DOHH2 (cell line): ENCODE data around the gene HKDC1.

Experiments
- H3F3A ChIP-seq: fragments of 200-600 bp; sonication (generic), shearing (Covaris generic); 2 replicates; pipeline ENCODE4 v1.6.0; 2016; ENCODE audit warnings: antibody characterized with exemption, mild to moderate bottlenecking; ENCODE audit not compliant: control insufficient read depth, insufficient read depth
- H3K27ac ChIP-seq: fragments of 200-600 bp; sonication (generic); 2 replicates; pipeline ENCODE4 v1.5.1; 2014; ENCODE audit warnings: low read depth, mild to moderate bottlenecking, low read length, moderate library complexity
- H3K27me3 ChIP-seq: fragments of 200-600 bp; sonication (generic); 2 replicates; pipeline ENCODE4 v1.6.1; 2014; ENCODE audit warnings: mild to moderate bottlenecking, low read length, mixed read lengths; ENCODE audit not compliant: control insufficient read depth
- H3K36me3 ChIP-seq: fragments of 200-600 bp; sonication (generic); 2 replicates; pipeline ENCODE4 v1.6.1; 2014; ENCODE audit warnings: mild to moderate bottlenecking, low read length, moderate library complexity, mixed read lengths; ENCODE audit not compliant: control insufficient read depth
- H3K4me1 ChIP-seq: fragments of 200-600 bp; sonication (generic); 2 replicates; pipeline ENCODE4 v1.6.1; 2014; ENCODE audit warnings: mild to moderate bottlenecking, low read length, mixed read lengths; ENCODE audit not compliant: control insufficient read depth
- H3K4me2 ChIP-seq: fragments of 200-600 bp; sonication (generic); 2 replicates; pipeline ENCODE4 v1.6.0; 2014; ENCODE audit warnings: mild to moderate bottlenecking, low read length, moderate library complexity
- H3K4me3 ChIP-seq: fragments of 200-600 bp; sonication (generic); 2 replicates; pipeline ENCODE4 v1.5.1; 2014; ENCODE audit warnings: mild to moderate bottlenecking, low read length, mixed read lengths
- H3K79me2 ChIP-seq: fragments of 200-600 bp; sonication (generic); 2 replicates; pipeline ENCODE4 v1.6.1; 2014; ENCODE audit warnings: mild to moderate bottlenecking, low read length, mixed read lengths; ENCODE audit not compliant: control insufficient read depth
- H3K9me2 ChIP-seq: fragments of 200-600 bp; sonication (generic); replicated peaks from 2 replicates; pipeline ENCODE4 v1.6.1; 2014; ENCODE audit warnings: mild to moderate bottlenecking, low read length, mixed read lengths; ENCODE audit not compliant: control insufficient read depth
- H3K9me3 ChIP-seq: fragments of 200-600 bp; sonication (generic); 2 replicates; pipeline ENCODE4 v1.6.1; 2014; ENCODE audit warnings: antibody characterized with exemption, low read length, mixed read lengths; ENCODE audit not compliant: control insufficient read depth, insufficient read depth
- H4K20me1 ChIP-seq: fragments of 200-600 bp; sonication (generic); 2 replicates; pipeline ENCODE4 v1.6.0; 2014; ENCODE audit warnings: low read depth, mild to moderate bottlenecking, antibody characterized with exemption, low read length, moderate library complexity; ENCODE audit not compliant: control insufficient read depth, insufficient read depth
- CTCF ChIP-seq: fragments of 200-600 bp; sonication (generic); IDR thresholded peaks from one replicate; pipeline ENCODE4 v1.5.1; 2014; ENCODE audit warnings: antibody characterized with exemption, mild to moderate bottlenecking, low read depth, low read length; ENCODE audit not compliant: poor library complexity, severe bottlenecking
- EZH2phosphoT487 ChIP-seq: fragments of 200-600 bp; sonication (generic); IDR thresholded peaks from 2 replicates; pipeline ENCODE4 v1.6.1; 2017; ENCODE audit warnings: borderline replicate concordance, mild to moderate bottlenecking, antibody characterized with exemption, low read length, moderate library complexity, mixed read lengths

Gene HKDC1

GRCh38 chr10:69265521-69265920 is 45.4 kb downstream of the HKDC1 start:
- Histone ChIP-seq H3F3A (no peaks in the 10 kb centered on the region; the same call in 1 of the 2 replicates), H3K27me3 (peaks cover 26% of the 10 kb centered on the region), H3K27ac (no peak overlapping the region), H3K4me2 (no peak overlapping the region), H3K4me1 (no peaks in the 10 kb centered on the region), H4K20me1 (no peaks in the 10 kb centered on the region), H3K79me2 (no peaks in the 10 kb centered on the region), H3K9me3 (no peaks in the 10 kb centered on the region), H3K4me3 (no peak overlapping the region), H3K9me2 (no peaks in the 10 kb centered on the region), H3K36me3 (no peaks in the 10 kb centered on the region)
- TF ChIP-seq CTCF, result no peak
- no peak for TF ChIP-seq EZH2phosphoT487

GRCh38 chr10:69268761-69269416 is 48.8 kb downstream of the HKDC1 start:
- no peak overlapping the region for H3K27ac ChIP-seq
- no peaks in the 10 kb centered on the region for H3K79me2 ChIP-seq
- H3K9me3 ChIP-seq, result no peaks in the 10 kb centered on the region
- no peaks in the 10 kb centered on the region for H3K4me1 ChIP-seq
- H3K36me3 ChIP-seq, result no peaks in the 10 kb centered on the region
- H3K9me2 ChIP-seq, result no peaks in the 10 kb centered on the region
- H4K20me1 ChIP-seq, result no peaks in the 10 kb centered on the region
- no peak overlapping the region for H3K4me2 ChIP-seq
- H3K27me3 ChIP-seq, result peaks cover 13% of the 10 kb centered on the region; the same call in 1 of the 2 replicates
- no peak overlapping the region for H3K4me3 ChIP-seq
- H3F3A ChIP-seq, result no peaks in the 10 kb centered on the region
- TF ChIP-seq CTCF (no peak), EZH2phosphoT487 (no peak)

- H3K9me2 ChIP-seq, result no peaks in the 10 kb centered on the region
- no peaks in the 10 kb centered on the region for H4K20me1 ChIP-seq
- H3K27me3 ChIP-seq, result peaks cover 13% of the 10 kb centered on the region; the same call in 1 of the 2 replicates
- H3K27ac ChIP-seq, result no peak overlapping the region
- no peak overlapping the region for H3K4me2 ChIP-seq
- H3F3A ChIP-seq, result no peaks in the 10 kb centered on the region
- TF ChIP-seq EZH2phosphoT487 (no peak), CTCF (no peak)
- no peak overlapping the region for H3K4me3 ChIP-seq
- no peaks in the 10 kb centered on the region for H3K4me1 ChIP-seq
- no peaks in the 10 kb centered on the region for H3K36me3 ChIP-seq
- no peaks in the 10 kb centered on the region for H3K9me3 ChIP-seq
- no peaks in the 10 kb centered on the region for H3K79me2 ChIP-seq
Observed at GRCh38 chr10:69269761-69270160, 49.6 kb downstream of the HKDC1 start.

- no peaks in the 10 kb centered on the region for H3K79me2 ChIP-seq
- no peaks in the 10 kb centered on the region for H3K4me1 ChIP-seq
- no peak overlapping the region for H3K27ac ChIP-seq
- H4K20me1 ChIP-seq, result no peaks in the 10 kb centered on the region
- no peaks in the 10 kb centered on the region for H3F3A ChIP-seq
- no peaks in the 10 kb centered on the region for H3K36me3 ChIP-seq
- TF ChIP-seq CTCF (no peak), EZH2phosphoT487 (no peak)
- no peak overlapping the region for H3K4me2 ChIP-seq
- H3K4me3 ChIP-seq, result no peak overlapping the region
- no peaks in the 10 kb centered on the region for H3K9me2 ChIP-seq
- H3K27me3 ChIP-seq, result peaks cover 13% of the 10 kb centered on the region; the same call in 1 of the 2 replicates
- H3K9me3 ChIP-seq, result no peaks in the 10 kb centered on the region
Observed at GRCh38 chr10:69270990-69271389, 50.9 kb downstream of the HKDC1 start.
